ENCODE data around the gene SRSF11.
"Not testable (repeated sequence)": the region's sequence is repeated elsewhere in the genome, so short reads cannot be mapped to it uniquely, and the experiment has no call there.

The SRSF11 gene

DNA sequence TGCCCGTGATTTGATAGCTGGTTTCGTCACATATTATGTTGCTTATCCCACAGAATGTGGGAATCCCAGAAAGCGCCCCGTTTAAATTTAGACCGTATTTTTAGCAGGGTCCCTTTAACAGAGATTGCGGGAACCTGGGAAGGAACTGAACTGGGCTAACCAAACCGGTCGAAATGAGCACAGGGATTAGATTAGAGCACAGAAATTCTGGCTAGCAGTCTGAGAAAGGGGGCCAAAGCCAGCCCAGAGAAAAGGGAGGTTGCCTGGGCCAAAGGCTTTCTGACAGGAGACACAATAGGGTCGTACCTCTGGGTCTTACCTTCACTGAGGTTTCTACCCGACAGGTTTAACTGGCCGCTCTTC, 16.1 kb upstream of the SRSF11 start:
- CTCF ChIA-PET = interaction anchor here (1.1 to 1.5 kb wide), 2 partner anchors 15 to 29 kb away, joined by 3 to 4 read pairs; no protein-coding TSS in a partner anchor
- POLR2A ChIA-PET = interaction anchor here (1.0 kb wide), 1 partner anchor 14 kb away, joined by 4 read pairs; no protein-coding TSS in a partner anchor
- DNase-seq (ENCODE audit: extremely low spot score) = no peak
- TF ChIP-seq, protein P1, sequence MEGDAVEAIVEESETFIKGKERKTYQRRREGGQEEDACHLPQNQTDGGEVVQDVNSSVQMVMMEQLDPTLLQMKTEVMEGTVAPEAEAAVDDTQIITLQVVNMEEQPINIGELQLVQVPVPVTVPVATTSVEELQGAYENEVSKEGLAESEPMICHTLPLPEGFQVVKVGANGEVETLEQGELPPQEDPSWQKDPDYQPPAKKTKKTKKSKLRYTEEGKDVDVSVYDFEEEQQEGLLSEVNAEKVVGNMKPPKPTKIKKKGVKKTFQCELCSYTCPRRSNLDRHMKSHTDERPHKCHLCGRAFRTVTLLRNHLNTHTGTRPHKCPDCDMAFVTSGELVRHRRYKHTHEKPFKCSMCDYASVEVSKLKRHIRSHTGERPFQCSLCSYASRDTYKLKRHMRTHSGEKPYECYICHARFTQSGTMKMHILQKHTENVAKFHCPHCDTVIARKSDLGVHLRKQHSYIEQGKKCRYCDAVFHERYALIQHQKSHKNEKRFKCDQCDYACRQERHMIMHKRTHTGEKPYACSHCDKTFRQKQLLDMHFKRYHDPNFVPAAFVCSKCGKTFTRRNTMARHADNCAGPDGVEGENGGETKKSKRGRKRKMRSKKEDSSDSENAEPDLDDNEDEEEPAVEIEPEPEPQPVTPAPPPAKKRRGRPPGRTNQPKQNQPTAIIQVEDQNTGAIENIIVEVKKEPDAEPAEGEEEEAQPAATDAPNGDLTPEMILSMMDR (IDR thresholded peaks at IDR 0.05; ENCODE audit: control extremely low read depth, extremely low read depth, low read depth, missing control alignments) = no peak

DNA sequence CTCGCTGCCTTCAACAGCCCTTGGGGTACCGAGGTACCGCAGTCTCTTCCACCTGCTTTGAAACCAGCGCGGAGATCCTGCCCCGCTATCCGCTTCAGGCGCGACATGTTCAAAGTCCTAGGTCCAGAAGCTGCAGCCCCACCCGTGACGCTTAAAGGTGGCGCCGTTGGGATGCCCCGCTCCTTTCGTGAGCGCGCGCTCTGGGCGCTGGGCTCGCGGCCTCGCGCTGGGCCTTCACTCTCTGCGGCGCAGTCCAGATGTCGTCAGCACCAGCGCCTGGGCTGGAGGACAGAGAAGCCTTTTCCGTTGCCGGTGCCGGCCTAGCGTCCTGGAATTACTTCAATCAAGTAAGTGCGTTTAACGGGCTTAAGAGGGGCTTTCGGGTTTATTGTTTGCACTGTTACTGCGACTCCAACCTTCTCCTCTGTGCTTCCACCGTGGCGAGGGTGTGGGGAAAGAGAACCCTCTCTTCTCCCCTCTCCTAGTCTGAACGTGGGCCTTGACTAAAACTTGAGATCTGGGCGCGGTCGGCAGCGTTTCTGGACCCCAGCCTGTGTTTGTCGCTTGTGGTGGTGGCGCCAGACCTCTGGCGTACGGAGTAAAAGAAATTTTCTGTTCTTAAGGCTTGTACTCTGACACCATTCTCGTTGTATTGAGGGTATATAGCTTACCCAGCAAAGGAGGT, 15.6 kb upstream of the SRSF11 start, which contains the start of gene LRRC40:
Gene LRRC40 (minus strand): TSS at position 146 of the 685 bp plus-strand sequence. CDS start 39 bp downstream, at position 107.
- DNase-seq (ENCODE audit: extremely low spot score) = peak; percentile 93
- ChIA-PET POLR2A (interaction anchor here (0.6 to 1.0 kb wide), 2 partner anchors 15 to 63 kb away, joined by 4 to 5 read pairs; no protein-coding TSS in a partner anchor), CTCF (interaction anchor here (1.1 to 1.9 kb wide), 3 partner anchors 9 to 28 kb away, joined by 3 to 7 read pairs (median 4); no protein-coding TSS in a partner anchor)
- TF ChIP-seq, protein P1 (IDR thresholded peaks at IDR 0.05; ENCODE audit: control extremely low read depth, extremely low read depth, low read depth, missing control alignments) = no peak

DNA sequence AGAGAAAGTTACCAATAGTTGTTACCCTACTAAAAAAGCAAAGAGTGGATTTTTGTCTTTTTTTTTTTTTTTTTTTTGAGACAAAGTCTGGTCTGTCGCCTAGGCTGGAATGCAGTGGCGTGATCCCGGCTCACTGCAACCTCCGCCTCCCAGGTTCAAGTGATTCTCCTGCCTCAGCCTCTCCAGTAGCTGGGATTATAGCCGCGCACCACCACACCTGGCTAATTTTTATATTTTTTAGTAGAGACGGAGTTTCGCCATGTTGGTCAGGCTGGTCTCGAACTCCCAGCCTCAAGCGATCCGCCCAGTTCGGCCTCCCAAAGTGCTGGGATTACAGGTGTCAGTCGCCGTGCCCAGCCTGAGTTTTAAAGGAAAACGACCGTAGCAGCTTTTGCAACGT, 14.3 kb upstream of the SRSF11 start:
- POLR2A ChIA-PET; DNase-seq (ENCODE audit: extremely low spot score): not testable (repeated sequence)
- CTCF ChIA-PET = interaction anchor here (1.9 kb wide), 1 partner anchor 10 kb away, joined by 7 read pairs; no protein-coding TSS in a partner anchor

DNA sequence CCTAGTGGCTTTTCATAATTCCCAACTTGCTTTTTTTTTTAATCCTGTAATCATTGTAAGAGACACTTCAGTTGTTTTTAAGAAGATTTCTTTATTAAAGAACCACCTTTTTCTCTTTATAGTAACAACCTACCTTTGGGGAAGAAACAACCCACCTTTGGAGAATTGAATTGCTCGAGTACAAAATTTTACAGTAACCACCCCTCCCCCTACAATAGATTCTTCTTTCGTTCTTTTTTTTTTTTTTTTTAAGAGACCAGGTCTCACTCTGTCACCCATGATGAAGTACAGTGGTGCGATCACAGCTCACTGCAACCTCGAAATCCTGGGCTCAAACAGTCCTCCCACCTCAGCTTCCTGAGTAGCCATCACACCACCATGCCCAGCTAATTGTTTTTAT, 13.7 kb upstream of the SRSF11 start:
- POLR2A ChIA-PET = interaction anchor here (0.6 kb wide), 1 partner anchor 33 kb away, joined by 5 read pairs; no protein-coding TSS in a partner anchor
- CTCF ChIA-PET = interaction anchor here (1.7 to 2.5 kb wide), 2 partner anchors 13 to 320 kb away, joined by 4 to 14 read pairs; partner anchors contain the start of gene SRSF11
- DNase-seq (ENCODE audit: extremely low spot score) = no peak
- TF ChIP-seq, protein P1 (IDR thresholded peaks at IDR 0.05; ENCODE audit: control extremely low read depth, extremely low read depth, low read depth, missing control alignments) = no peak

- POLR2A ChIA-PET = interaction anchor here (0.6 kb wide), 1 partner anchor 32 kb away, joined by 5 read pairs; no protein-coding TSS in a partner anchor
- no peak for DNase-seq (ENCODE audit: extremely low spot score)
- TF ChIP-seq, protein P1 (IDR thresholded peaks at IDR 0.05; ENCODE audit: control extremely low read depth, extremely low read depth, low read depth, missing control alignments) = no peak
- CTCF ChIA-PET = interaction anchor here (1.7 to 2.5 kb wide), 3 partner anchors 12 to 320 kb away, joined by 4 to 14 read pairs (median 4); partner anchors contain the start of gene SRSF11
Observed at GRCh38 chr1:70208292-70208691, 12.9 kb upstream of the SRSF11 start.

DNA sequence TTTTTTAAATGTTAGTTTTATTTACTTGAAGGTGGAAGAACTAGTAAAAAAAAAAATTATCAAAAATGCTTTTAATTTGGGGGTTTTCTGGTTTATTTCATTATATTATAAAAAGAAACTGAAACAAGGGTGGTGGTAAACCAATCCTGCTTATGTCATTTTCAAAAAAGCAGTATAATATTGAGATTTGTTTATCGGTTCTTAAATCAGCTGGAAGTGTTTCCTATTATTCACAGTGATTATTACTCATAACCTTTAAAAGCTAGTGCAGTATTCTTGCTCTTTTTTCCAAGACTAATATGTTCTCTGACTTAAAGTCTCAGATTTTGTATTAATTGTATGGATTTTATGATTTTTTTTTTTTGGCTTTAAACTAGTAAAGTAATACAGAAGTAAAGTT, 10.4 kb upstream of the SRSF11 start:
- no peak for DNase-seq (ENCODE audit: extremely low spot score)
- CTCF ChIA-PET = interaction anchor here (1.5 kb wide), 1 partner anchor 9 kb away, joined by 5 read pairs; no protein-coding TSS in a partner anchor
- POLR2A ChIA-PET = no interaction called here
- TF ChIP-seq, protein P1 (IDR thresholded peaks at IDR 0.05; ENCODE audit: control extremely low read depth, extremely low read depth, low read depth, missing control alignments) = no peak

DNA sequence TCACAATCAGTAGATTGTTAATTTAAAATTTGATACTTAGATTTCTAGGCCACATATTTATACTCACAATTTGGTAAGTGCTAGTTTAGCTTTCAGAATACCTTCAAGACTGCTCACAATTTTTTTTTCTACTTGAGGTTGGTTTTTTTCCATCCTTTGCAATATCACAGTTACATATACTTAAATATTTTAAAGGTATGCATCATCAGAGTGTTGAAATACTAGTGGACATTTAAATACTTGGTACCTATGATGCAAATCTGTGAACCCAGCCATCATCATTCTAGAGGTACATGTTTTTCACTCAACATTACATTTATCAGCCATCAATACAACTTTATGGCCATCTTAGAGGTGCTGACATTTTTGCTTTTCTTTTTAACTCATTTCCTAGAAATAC, 9.6 kb upstream of the SRSF11 start:
- TF ChIP-seq, protein P1 (IDR thresholded peaks at IDR 0.05; ENCODE audit: control extremely low read depth, extremely low read depth, low read depth, missing control alignments) = no peak
- DNase-seq (ENCODE audit: extremely low spot score) = no peak
- POLR2A ChIA-PET = no interaction called here
- CTCF ChIA-PET = interaction anchor here (1.5 kb wide), 1 partner anchor 9 kb away, joined by 5 read pairs; no protein-coding TSS in a partner anchor

All from GM10248 (cell line).